GM12892 (cell line): ENCODE data around the gene MUTYH.

Experiments
- POLR2A ChIP-seq: IDR thresholded peaks from 2 replicates; pipeline ENCODE4 v1.6.1; 2011; ENCODE audit warnings: low read depth, low read length, control low read depth
- POLR2AphosphoS5 ChIP-seq: IDR thresholded peaks from 2 replicates; pipeline ENCODE4 v1.6.1; 2011; ENCODE audit warnings: low read depth, low read length, control low read depth

- TF ChIP-seq POLR2AphosphoS5 (no peak), POLR2A (no peak)
These were observed 39.6 kb downstream of the MUTYH start for GRCh38 chr1:45300669-45300997.
